Aorta (tissue), 5 donors: Measurements from ENCODE around the gene ANK3. TPM values are rescaled to one million over a fixed set of nuclear protein-coding genes. Genes with fewer than 3 reads are reported as not detected.

Experiments
- ATAC-seq: fragments of 200-7000 bp; cut with Tn5 transposase; one replicate; pipeline ENCODE4 v1.9.1; 2022; ENCODE audit warnings: moderate library complexity; ENCODE audit not compliant: low FRiP score
- DNase-seq, 2 donors: peaks; one replicate each; pipeline ENCODE4 v3.0.0-alpha.2; 2020
- H3K27ac ChIP-seq, 2 donors: one replicate each; pipeline ENCODE4 v1.5.1; 2013; ENCODE audit warnings: low read length in 2 of 2, mild to moderate bottlenecking in 2 of 2, moderate library complexity in 2 of 2, control low read depth in 1 of 2, inconsistent platforms in 1 of 2, low read depth in 1 of 2
- H3K27me3 ChIP-seq, 2 donors: one replicate each; pipeline ENCODE4 v1.6.1; 2013; ENCODE audit warnings: control low read depth in 1 of 2, low read length in 1 of 2, mild to moderate bottlenecking in 1 of 2, moderate library complexity in 1 of 2; ENCODE audit not compliant: insufficient read depth in 2 of 2, control insufficient read depth in 1 of 2
- H3K36me3 ChIP-seq, 2 donors: one replicate each; pipeline ENCODE4 v1.6.1; 2013; ENCODE audit warnings: control low read depth in 1 of 2, low read length in 1 of 2, mild to moderate bottlenecking in 1 of 2; ENCODE audit not compliant: insufficient read depth in 2 of 2, control insufficient read depth in 1 of 2
- H3K4me1 ChIP-seq, 2 donors: one replicate each; pipeline ENCODE4 v1.6.1; 2013; ENCODE audit warnings: low read length in 2 of 2, control low read depth in 1 of 2, mild to moderate bottlenecking in 1 of 2, moderate library complexity in 1 of 2; ENCODE audit not compliant: insufficient read depth in 2 of 2, control insufficient read depth in 1 of 2
- H3K4me3 ChIP-seq, 2 donors: one replicate each; pipeline ENCODE4 v1.5.1; 2013; ENCODE audit warnings: low read length in 2 of 2, control low read depth in 1 of 2, mild to moderate bottlenecking in 1 of 2
- H3K9me3 ChIP-seq: one replicate; pipeline ENCODE4 v1.6.1; 2013; ENCODE audit warnings: mild to moderate bottlenecking, low read length; ENCODE audit not compliant: control insufficient read depth
- whole genome bisulfite sequencing, 2 donors: extraction: QIAGEN DNeasy Blood & Tissue Kit; methylation state at CpG; one replicate each; pipeline ENCODE4 v1.1.7; 2013; 5-methylcytosine and 5-hydroxymethylcytosine counted together
- intact Hi-C, 2 donors: fragments of 100-400 bp; cut with DNase I; formaldehyde crosslinking; loops; one replicate each; pipeline versions ENCODE4 v1.14.2 to v1.15.0; 2022
- polyA plus RNA-seq, 2 donors: library from polyadenylated mRNA; stranded (reverse); fragments of 200-250 nt; gene quantifications; one replicate each; pipeline ENCODE4 v1.2.3, GENCODE V29; 2013
- total RNA-seq, 2 donors: library from RNA; stranded (reverse); fragmentation: NEBNext Ultra II Directional; extraction: Animal tissue kit (Norgen Biotek cat#: 25700); gene quantifications; one replicate each; pipeline ENCODE4 v1.2.1, GENCODE V29; 2021
- donor health status: healthy with polysubstance abuse.
- donor health status: Bipolar disorder and iron deficiency.
- donor health status: DM: no; HTN: no; CAD: no.
- donor health status: DM: no; HTN: no; CAD: no.
- donor health status: DM: yes; HTN: yes; CAD: no.

Gene ANK3
- total and polyA plus RNA-seq, 4 donors, result 16.5 to 38.2 (median 20.6) TPM

- Histone ChIP-seq H3K36me3 (no peaks in the 10 kb centered on the region), H3K27me3 (no peaks in the 10 kb centered on the region), H3K9me3 (no peaks in the 10 kb centered on the region), H3K4me3 (no peak overlapping the region), H3K27ac (no peak overlapping the region), H3K4me1 (no peaks in the 10 kb centered on the region)
- WGBS, 2 donors, result 40 to 48% methylated on average over 2 of the region's 2 CpGs
- intact Hi-C loops, result no loop called here
- no peak for ATAC-seq
- DNase-seq, result no peak
Observed at GRCh38 chr10:60310740-60311139, 78.9 kb downstream of the ANK3 start.

GRCh38 chr10:60309891-60310290 is 79.8 kb downstream of the ANK3 start:
- H3K27me3 ChIP-seq, result no peaks in the 10 kb centered on the region
- no peaks in the 10 kb centered on the region for H3K4me1 ChIP-seq
- intact Hi-C loops, result no loop called here
- no peak overlapping the region for H3K4me3 ChIP-seq
- H3K27ac ChIP-seq, result no peak overlapping the region
- WGBS, 2 donors, result 94 to 97% methylated on average over 2 of the region's 2 CpGs
- no peak for DNase-seq
- no peak for ATAC-seq
- H3K9me3 ChIP-seq, result no peaks in the 10 kb centered on the region
- H3K36me3 ChIP-seq, result no peaks in the 10 kb centered on the region

GRCh38 chr10:60309371-60309770 is 80.3 kb downstream of the ANK3 start:
- H3K27me3 ChIP-seq, result no peaks in the 10 kb centered on the region
- H3K4me1 ChIP-seq, result no peaks in the 10 kb centered on the region
- DNase-seq, result no peak
- no peak overlapping the region for H3K27ac ChIP-seq
- H3K4me3 ChIP-seq, result no peak overlapping the region
- H3K9me3 ChIP-seq, result no peaks in the 10 kb centered on the region
- ATAC-seq, result no peak
- no peaks in the 10 kb centered on the region for H3K36me3 ChIP-seq
- intact Hi-C loops, result no loop called here

DNA sequence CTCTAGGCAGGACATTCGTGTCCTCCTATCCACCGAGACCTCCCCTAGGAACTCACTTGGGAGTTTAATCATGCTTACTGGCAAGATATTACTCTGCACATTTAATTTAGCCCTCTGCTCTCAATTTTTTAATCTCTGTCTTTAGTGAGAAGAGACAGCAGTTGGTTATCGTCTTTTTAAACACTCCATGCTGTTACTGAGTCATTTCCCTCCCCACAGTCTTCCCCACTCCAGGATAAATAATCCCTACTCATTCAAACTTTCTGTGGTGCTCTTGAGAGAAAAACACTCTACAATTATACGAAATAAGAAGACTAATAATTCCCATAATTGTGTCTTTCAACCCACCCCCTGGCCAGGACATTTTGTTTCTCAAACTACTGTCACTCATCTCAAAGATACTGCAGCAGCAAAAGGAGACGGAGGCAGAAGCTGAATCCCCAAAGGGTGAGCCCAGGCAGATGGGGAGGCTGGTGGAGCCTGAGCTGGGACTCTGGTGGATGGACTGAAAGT is 84.2 kb downstream of the ANK3 start:
- Histone ChIP-seq H3K27ac (no peak overlapping the region), H3K9me3 (no peaks in the 10 kb centered on the region), H3K4me1 (no peaks in the 10 kb centered on the region), H3K4me3 (no peak overlapping the region), H3K36me3 (no peaks in the 10 kb centered on the region), H3K27me3 (no peaks in the 10 kb centered on the region)
- ATAC-seq (no peak), DNase-seq (no peak)
- intact Hi-C loops, result no loop called here
- 18 to 26% methylated on average over 5 of the region's 5 CpGs for whole genome bisulfite sequencing, 2 donors

GRCh38 chr10:60304829-60305379 is 84.8 kb downstream of the ANK3 start:
- Histone ChIP-seq H3K27me3 (no peaks in the 10 kb centered on the region), H3K4me3 (no peak overlapping the region), H3K27ac (no peak overlapping the region), H3K36me3 (no peaks in the 10 kb centered on the region), H3K9me3 (no peaks in the 10 kb centered on the region), H3K4me1 (no peaks in the 10 kb centered on the region)
- DNase-seq, result no peak
- intact Hi-C loops, result no loop called here
- 53 to 68% methylated on average over 2 of the region's 2 CpGs for WGBS, 2 donors
- ATAC-seq, result no peak

DNA sequence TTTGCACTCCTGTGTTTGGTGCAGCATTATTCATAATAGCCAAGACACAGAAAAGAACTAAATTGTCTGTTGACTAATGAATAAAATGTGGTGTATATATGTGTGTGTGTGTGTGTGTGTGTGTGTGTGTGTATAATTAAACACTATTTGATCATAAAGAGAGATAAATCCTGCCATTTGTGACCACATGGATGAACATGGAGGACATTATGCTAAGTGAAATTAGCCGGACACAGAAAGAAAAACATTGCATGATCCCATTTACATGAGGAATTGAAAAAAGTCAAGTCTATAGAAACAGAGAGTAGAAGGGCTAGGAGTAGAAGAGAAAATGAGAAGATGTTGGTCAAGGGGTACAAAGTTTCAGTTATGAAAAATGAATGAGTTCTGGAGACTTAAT is 85.9 kb downstream of the ANK3 start:
- Histone ChIP-seq H3K9me3 (no peaks in the 10 kb centered on the region), H3K4me1 (no peaks in the 10 kb centered on the region), H3K36me3 (no peaks in the 10 kb centered on the region), H3K27ac (no peak overlapping the region), H3K27me3 (no peaks in the 10 kb centered on the region), H3K4me3 (no peak overlapping the region)
- no peak for DNase-seq
- intact Hi-C loops, result no loop called here
- no peak for ATAC-seq
- whole genome bisulfite sequencing, 2 donors, result 95 to 100% methylated on average over 1 of the region's 1 CpG

DNA sequence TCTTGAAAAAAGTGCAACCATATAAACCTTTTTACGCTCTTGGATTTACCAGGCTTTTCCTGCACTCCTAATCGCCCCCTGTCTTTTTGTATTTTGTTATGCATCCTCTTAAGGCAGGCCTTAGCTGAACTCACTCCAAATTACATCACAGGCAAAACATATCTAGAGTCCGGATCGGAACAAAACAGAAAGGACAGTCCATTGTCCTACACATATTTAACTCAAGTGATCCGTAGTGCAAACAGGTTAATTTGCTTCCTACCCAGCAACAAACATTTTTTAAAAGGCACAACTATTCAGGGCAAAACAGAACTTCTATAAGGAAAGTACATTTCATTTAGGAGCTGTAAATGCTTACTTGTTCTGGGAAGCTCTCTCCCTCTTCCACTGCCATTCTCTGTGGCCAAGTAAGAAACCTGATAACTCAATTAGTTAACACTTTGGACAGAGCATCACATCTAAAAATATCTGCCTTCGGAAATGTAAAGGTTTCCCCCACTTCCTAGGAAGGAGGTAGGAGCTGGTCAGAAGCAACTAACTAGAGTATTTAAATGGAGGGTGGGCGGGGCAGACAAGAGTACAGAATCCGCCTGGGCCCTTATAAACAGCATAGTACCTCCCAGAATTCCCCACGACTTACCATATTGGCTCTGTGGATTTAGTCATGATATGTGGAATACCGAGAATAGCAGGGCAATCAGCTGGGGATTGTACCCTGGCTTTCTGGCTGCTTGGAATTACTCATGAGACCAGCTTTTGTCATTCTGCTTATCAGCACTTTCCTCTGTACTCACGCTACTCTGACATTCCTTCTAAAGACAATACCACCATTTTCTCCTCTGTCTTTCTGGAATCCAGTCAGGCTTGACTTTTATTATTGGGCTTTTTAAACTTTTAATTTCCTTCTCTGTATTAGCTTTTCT is 89.5 kb downstream of the ANK3 start:
- Histone ChIP-seq H3K27me3 (no peaks in the 10 kb centered on the region), H3K36me3 (no peaks in the 10 kb centered on the region), H3K9me3 (no peaks in the 10 kb centered on the region), H3K27ac (peak overlapping the region in 1 of 2 donors; percentile 17), H3K4me3 (peak overlapping the region; percentile 51 to 69), H3K4me1 (no peaks in the 10 kb centered on the region)
- intact Hi-C loops, result no loop called here
- 20 to 31% methylated on average over 11 of the region's 11 CpGs for WGBS, 2 donors
- DNase-seq (no peak), ATAC-seq (no peak)

DNA sequence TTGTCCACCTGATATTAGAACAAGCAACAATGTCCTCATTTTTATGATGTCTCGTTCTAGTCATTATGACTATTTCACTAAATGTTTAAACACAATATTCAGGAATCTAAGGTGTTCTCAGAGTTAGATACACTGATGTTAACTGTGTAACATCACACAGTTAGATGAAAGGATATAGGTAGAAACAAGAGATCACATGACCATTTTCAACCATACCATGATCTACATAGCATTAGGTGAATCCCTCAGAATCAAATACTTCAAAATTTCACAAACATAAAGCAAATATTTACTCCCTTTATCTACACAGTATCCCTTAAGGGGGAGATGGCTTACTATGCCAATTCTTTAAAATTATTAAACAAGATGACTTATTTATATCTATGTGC is 90.3 kb downstream of the ANK3 start:
- no peak overlapping the region for H3K4me3 ChIP-seq
- intact Hi-C loops, result no loop called here

More for the DNA sequence above, 90.3 kb downstream of the ANK3 start:
- ATAC-seq (no peak), DNase-seq (no peak)
- Histone ChIP-seq H3K27ac (no peak overlapping the region), H3K9me3 (no peaks in the 10 kb centered on the region), H3K4me1 (no peaks in the 10 kb centered on the region), H3K27me3 (no peaks in the 10 kb centered on the region), H3K36me3 (no peaks in the 10 kb centered on the region)
- 80 to 82% methylated on average over 1 of the region's 1 CpG for WGBS, 2 donors
